SK-N-MC (cell line): ENCODE results near the gene MSH5.

ENCODE experiments used
- EZH2 ChIP-seq: fragments of 200-600 bp; sonication (generic); IDR thresholded peaks from one replicate; pipeline ENCODE4 v1.6.1; 2017; ENCODE audit warnings: antibody characterized with exemption
- FOXP2 ChIP-seq: optimal IDR thresholded peaks from 2 replicates; pipeline ENCODE3; 2011; ENCODE audit warnings: mild to moderate bottlenecking, moderate library complexity; ENCODE audit not compliant: insufficient read depth; ENCODE audit errors: extremely low read length, control extremely low read depth
- POLR2AphosphoS5 ChIP-seq: IDR thresholded peaks from 2 replicates; pipeline ENCODE4 v1.6.1; 2012; ENCODE audit warnings: mild to moderate bottlenecking, low read depth, low read length, borderline replicate concordance

GRCh38 chr6:31782126-31782855 lies 42.5 kb downstream of the MSH5 start:
- no peak for TF ChIP-seq POLR2AphosphoS5
- TF ChIP-seq EZH2: no peak
- no peak for TF ChIP-seq FOXP2
